Activated B cell treated with CpG ODN at 0.5 μM for 24 hours (primary cell): ENCODE results near the gene TXNDC16. TPM values are rescaled to one million over a fixed set of nuclear protein-coding genes. Genes with fewer than 3 reads are reported as not detected.

Experiments
- ATAC-seq: fragments of 200-7000 bp; cut with Tn5 transposase; one replicate; pipeline ENCODE4 v1.10.0; 2021; ENCODE audit warnings: low read depth, mild to moderate bottlenecking, moderate library complexity
- CTCF ChIA-PET: fragments of 350-600 bp; sonication (Branson Sonifier 250); formaldehyde crosslinking; loops from one replicate; lab custom pipeline; 2021; ENCODE audit warnings: antibody characterized with exemption; lab: Charles Lee
- POLR2A ChIA-PET: fragments of 350-600 bp; sonication (Branson Sonifier 250); formaldehyde crosslinking; loops from one replicate; lab custom pipeline; 2021; ENCODE audit warnings: antibody characterized with exemption; lab: Charles Lee
- DNase-seq: peaks from one replicate; pipeline ENCODE4 v3.0.0; 2022
- H3K27ac Mint-ChIP-seq: one replicate; pipeline ENCODE4 v1.8.0; 2020; ENCODE audit warnings: mixed read lengths
- H3K27me3 Mint-ChIP-seq: one replicate; pipeline ENCODE4 v1.8.0; 2021; ENCODE audit warnings: mixed read lengths
- H3K36me3 Mint-ChIP-seq: one replicate; pipeline ENCODE4 v1.8.0; 2021; ENCODE audit warnings: low read depth, mixed read lengths
- H3K4me1 Mint-ChIP-seq: one replicate; pipeline ENCODE4 v1.8.0; 2021; ENCODE audit warnings: mixed read lengths
- H3K4me3 Mint-ChIP-seq: one replicate; pipeline ENCODE4 v1.8.0; 2020; ENCODE audit warnings: mild to moderate bottlenecking, mixed read lengths
- H3K9me3 Mint-ChIP-seq: one replicate; pipeline ENCODE4 v1.8.0; 2020; ENCODE audit warnings: mixed read lengths
- intact Hi-C: fragments of 100-400 bp; cut with micrococcal nuclease; formaldehyde crosslinking; loops from one replicate; pipeline ENCODE4 v1.15.1; 2024
- total RNA-seq: library from RNA; stranded (reverse); gene quantifications from 2 replicates; pipeline ENCODE4 v1.2.3, GENCODE V29; 2022
- TF ChIP-seq, protein P1 (sequence below): fragments of 200-600 bp; IDR thresholded peaks from one replicate; pipeline ENCODE4 v1.8.0; 2022; ENCODE audit warnings: antibody characterized with exemption, mild to moderate bottlenecking

TXNDC16 gene
- total RNA-seq, 1 donor from 2014 or later = 3.9 TPM

DNA sequence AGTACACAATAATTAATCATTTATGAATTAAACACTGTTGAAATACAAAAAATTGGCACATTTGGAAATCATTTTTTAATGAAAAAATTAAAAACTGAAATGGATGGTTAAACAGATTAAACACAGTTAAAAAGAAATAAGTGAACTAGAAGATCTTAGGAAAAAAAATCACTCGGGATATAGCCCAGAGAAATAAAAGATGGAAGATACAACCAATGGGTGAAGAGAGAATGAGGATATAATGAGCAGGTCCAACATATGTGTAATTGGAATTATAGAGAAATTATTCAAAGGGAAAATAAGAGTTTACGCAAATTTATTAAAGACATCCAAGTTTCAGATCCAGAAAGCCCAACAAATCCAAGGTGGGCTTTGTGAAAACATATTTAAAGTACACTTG is 6.4 kb upstream of the TXNDC16 start:
- Mint-ChIP-seq H3K36me3 (no peaks in the 10 kb centered on the region), H3K27me3 (peaks cover 4% of the 10 kb centered on the region), H3K4me1 (peaks cover 4% of the 10 kb centered on the region), H3K4me3 (no peak overlapping the region), H3K27ac (no peak overlapping the region), H3K9me3 (peaks cover 2% of the 10 kb centered on the region)
- TF ChIP-seq, protein P1, sequence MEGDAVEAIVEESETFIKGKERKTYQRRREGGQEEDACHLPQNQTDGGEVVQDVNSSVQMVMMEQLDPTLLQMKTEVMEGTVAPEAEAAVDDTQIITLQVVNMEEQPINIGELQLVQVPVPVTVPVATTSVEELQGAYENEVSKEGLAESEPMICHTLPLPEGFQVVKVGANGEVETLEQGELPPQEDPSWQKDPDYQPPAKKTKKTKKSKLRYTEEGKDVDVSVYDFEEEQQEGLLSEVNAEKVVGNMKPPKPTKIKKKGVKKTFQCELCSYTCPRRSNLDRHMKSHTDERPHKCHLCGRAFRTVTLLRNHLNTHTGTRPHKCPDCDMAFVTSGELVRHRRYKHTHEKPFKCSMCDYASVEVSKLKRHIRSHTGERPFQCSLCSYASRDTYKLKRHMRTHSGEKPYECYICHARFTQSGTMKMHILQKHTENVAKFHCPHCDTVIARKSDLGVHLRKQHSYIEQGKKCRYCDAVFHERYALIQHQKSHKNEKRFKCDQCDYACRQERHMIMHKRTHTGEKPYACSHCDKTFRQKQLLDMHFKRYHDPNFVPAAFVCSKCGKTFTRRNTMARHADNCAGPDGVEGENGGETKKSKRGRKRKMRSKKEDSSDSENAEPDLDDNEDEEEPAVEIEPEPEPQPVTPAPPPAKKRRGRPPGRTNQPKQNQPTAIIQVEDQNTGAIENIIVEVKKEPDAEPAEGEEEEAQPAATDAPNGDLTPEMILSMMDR = no peak
- DNase-seq (no peak), ATAC-seq (no peak)
- CTCF ChIA-PET = no interaction called here
- intact Hi-C loops = loop anchor here (10.0 kb wide), 2 partner anchors 386 to 1926 kb away; partner anchors contain the start of gene GMFB
- POLR2A ChIA-PET = no interaction called here

GRCh38 chr14:52553671-52554575 is 1.6 kb upstream of the TXNDC16 start:
- H3K27ac Mint-ChIP-seq = peak overlapping the region; percentile 80
- intact Hi-C loops = loop anchor here (5.0 to 10.0 kb wide), 7 partner anchors 242 to 1931 kb away; partner anchors contain the start of genes GMFB, PTGER2 and TMX1
- H3K9me3 Mint-ChIP-seq = peaks cover 2% of the 10 kb centered on the region
- H3K4me1 Mint-ChIP-seq = peaks cover 17% of the 10 kb centered on the region
- CTCF ChIA-PET = no interaction called here
- H3K27me3 Mint-ChIP-seq = peaks cover 2% of the 10 kb centered on the region
- TF ChIP-seq, protein P1 = no peak
- DNase-seq (peak; percentile 53), ATAC-seq (no peak)
- no peaks in the 10 kb centered on the region for H3K36me3 Mint-ChIP-seq
- POLR2A ChIA-PET = interaction anchor here (0.8 kb wide), 1 partner anchor 153 kb away, joined by 3 read pairs; the partner anchor contains the start of gene PSMC6
- peak overlapping the region; percentile 91 for H3K4me3 Mint-ChIP-seq

- peak overlapping the region; percentile 91 for H3K4me3 Mint-ChIP-seq
- H3K27me3 Mint-ChIP-seq = peaks cover 2% of the 10 kb centered on the region
- H3K27ac Mint-ChIP-seq = no peak overlapping the region
- intact Hi-C loops = loop anchor here (5.0 to 10.0 kb wide), 7 partner anchors 241 to 1932 kb away; partner anchors contain the start of genes GMFB, PTGER2 and TMX1
- peak; percentile 5 for ATAC-seq
- TF ChIP-seq, protein P1 = no peak
- CTCF ChIA-PET = interaction anchor here (1.1 kb wide), 1 partner anchor 253 kb away, joined by 3 read pairs; no protein-coding TSS in a partner anchor
- POLR2A ChIA-PET = interaction anchor here (0.6 to 1.2 kb wide), 6 partner anchors 10 to 600 kb away, joined by 3 to 8 read pairs (median 3); partner anchors contain the start of genes DDHD1, GNPNAT1 and STYX
- no peaks in the 10 kb centered on the region for H3K36me3 Mint-ChIP-seq
- no peak for DNase-seq
- H3K9me3 Mint-ChIP-seq = no peaks in the 10 kb centered on the region
- peaks cover 17% of the 10 kb centered on the region for H3K4me1 Mint-ChIP-seq
Measured at GRCh38 chr14:52553002-52553670, 831 bp upstream of the TXNDC16 start.

DNA sequence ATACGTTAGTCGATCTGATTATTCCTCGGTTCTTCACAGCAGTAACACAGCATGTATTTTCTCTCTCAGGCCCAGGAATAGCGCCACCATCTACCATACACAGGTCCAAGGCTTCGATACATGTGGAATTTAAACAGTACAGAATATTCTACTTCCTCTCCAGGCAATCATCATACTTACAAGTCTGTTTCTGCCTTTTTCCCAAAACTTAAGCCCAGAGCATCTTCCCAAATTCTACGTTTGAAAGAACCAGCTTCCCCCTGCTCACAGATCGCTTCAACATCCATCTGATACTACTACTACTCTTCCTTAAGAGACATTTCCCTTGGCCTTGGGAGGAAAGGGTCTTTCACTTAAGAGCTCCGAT is 626 bp downstream of the TXNDC16 start:
- ATAC-seq (no peak), DNase-seq (no peak)
- intact Hi-C loops = loop anchor here (1.0 to 10.0 kb wide), 16 partner anchors 156 to 1933 kb away; partner anchors contain the start of genes DDHD1, FRMD6, GMFB and GNPNAT1
- Mint-ChIP-seq H3K4me3 (peak overlapping the region; percentile 89), H3K27ac (peak overlapping the region; percentile 77), H3K9me3 (no peaks in the 10 kb centered on the region), H3K27me3 (peaks cover 2% of the 10 kb centered on the region), H3K36me3 (no peaks in the 10 kb centered on the region), H3K4me1 (peaks cover 17% of the 10 kb centered on the region)
- TF ChIP-seq, protein P1 = no peak
- ChIA-PET CTCF (interaction anchor here (0.8 to 1.1 kb wide), 2 partner anchors 81 to 252 kb away, joined by 3 read pairs; no protein-coding TSS in a partner anchor), POLR2A (interaction anchor here (0.6 to 1.1 kb wide), 5 partner anchors 11 to 1296 kb away, joined by 3 to 8 read pairs (median 4); partner anchors contain the start of gene DDHD1)
